SH-SY5Y (cell line): ENCODE results near the gene NACA.

Experiments
- GATA2 ChIP-seq: IDR thresholded peaks from 2 replicates; pipeline ENCODE4 v1.6.1; 2011; ENCODE audit warnings: mild to moderate bottlenecking, low read depth, low read length
- GATA3 ChIP-seq: IDR thresholded peaks from 2 replicates; pipeline ENCODE4 v1.6.1; 2011; ENCODE audit warnings: low read depth, mild to moderate bottlenecking, low read length, moderate library complexity

DNA sequence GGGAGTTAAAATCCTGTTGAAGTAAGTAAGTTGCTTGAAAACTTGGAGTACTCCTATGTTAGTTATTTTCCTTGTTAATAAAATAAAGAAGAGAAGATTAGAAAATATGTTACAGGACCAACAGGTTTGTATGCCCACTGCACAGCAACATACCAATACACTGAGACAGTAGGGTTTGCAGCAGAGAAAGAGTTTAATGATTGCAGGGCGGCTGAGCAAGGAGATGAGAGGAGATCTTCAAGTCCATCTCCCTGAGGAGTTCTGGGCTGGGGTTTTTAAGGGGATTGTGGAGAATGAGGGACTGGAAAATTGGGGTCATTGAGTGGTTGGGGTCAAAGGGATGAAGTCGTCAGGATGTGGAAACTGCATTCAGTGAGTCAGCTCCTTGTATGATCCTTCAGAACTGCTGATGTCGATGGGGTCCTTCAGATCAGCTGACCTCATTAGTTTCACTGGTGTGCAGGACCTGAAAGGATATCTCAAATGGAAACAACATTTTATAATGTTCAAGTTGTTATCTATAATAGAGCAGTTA is 33.7 kb upstream of the NACA start:
- TF ChIP-seq GATA2 (no peak), GATA3 (no peak)
